H1 (cell line): ENCODE measurements around the gene GDAP1L1. TPM values are rescaled to one million over a fixed set of nuclear protein-coding genes. Genes with fewer than 3 reads are reported as not detected.

Experiments used
- CTCF ChIA-PET: fragments of 300-600 bp; sonication (Branson Sonifier 250); formaldehyde crosslinking; loops from one replicate; lab custom pipeline; 2021; ENCODE audit not compliant: partially characterized antibody; lab: Charles Lee
- POLR2A ChIA-PET: fragments of 300-600 bp; sonication (Branson Sonifier 250); formaldehyde crosslinking; loops from one replicate; lab custom pipeline; 2021; ENCODE audit warnings: inconsistent platforms; ENCODE audit not compliant: partially characterized antibody; lab: Charles Lee
- DNase-seq, 2 experiments: peaks; one replicate each; pipeline versions ENCODE4 v3.0.0 to v3.0.0-alpha.2; 2010 to 2022; ENCODE audit warnings: low spot score in 2 of 2, low read depth in 1 of 2, mixed read lengths in 1 of 2
- FAIRE-seq: peaks from 2 replicates; lab custom pipeline; 2011; peaks lifted over from hg19 to GRCh38; lab: Jason Lieb, UNC
- H2AFZ ChIP-seq: 2 replicates; pipeline ENCODE4 v1.8.1; 2012; ENCODE audit warnings: low read length, inconsistent platforms
- H2AK5ac ChIP-seq: 2 replicates; pipeline ENCODE4 v1.6.1; 2013; ENCODE audit warnings: low read depth, low read length
- H2BK120ac ChIP-seq: replicated peaks from 2 replicates; pipeline ENCODE3; 2013; ENCODE audit warnings: low read depth, low read length, inconsistent platforms
- H2BK12ac ChIP-seq: 2 replicates; pipeline ENCODE4 v1.6.1; 2013; ENCODE audit warnings: low read depth, low read length
- H2BK15ac ChIP-seq: 2 replicates; pipeline ENCODE4 v1.6.1; 2013; ENCODE audit warnings: low read length
- H2BK20ac ChIP-seq: 2 replicates; pipeline ENCODE4 v1.6.1; 2013; ENCODE audit warnings: low read length
- H2BK5ac ChIP-seq: 2 replicates; pipeline ENCODE4 v1.6.1; 2013; ENCODE audit warnings: low read depth, low read length
- H3K14ac ChIP-seq: 2 replicates; pipeline ENCODE4 v1.6.1; 2013; ENCODE audit warnings: inconsistent platforms; ENCODE audit not compliant: insufficient read length
- H3K18ac ChIP-seq: 2 replicates; pipeline ENCODE4 v1.6.1; 2013; ENCODE audit warnings: low read length; ENCODE audit errors: extremely low read depth
- H3K23ac ChIP-seq: 2 replicates; pipeline ENCODE4 v1.6.1; 2013; ENCODE audit warnings: inconsistent platforms; ENCODE audit not compliant: insufficient read length
- H3K23me2 ChIP-seq: 2 replicates; pipeline ENCODE4 v1.6.1; 2013; ENCODE audit warnings: low read depth, low read length
- H3K27ac ChIP-seq: 2 replicates; pipeline ENCODE4 v1.6.1; 2011; ENCODE audit warnings: low read depth, low read length, inconsistent platforms
- H3K27me3 ChIP-seq, 4 experiments: replicated peaks in 1 of 4; 1 replicate in 1 of 4; 2 replicates in 3 of 4; pipeline versions ENCODE4 v1.6.1 to v1.8.1; 2011 to 2013; ENCODE audit warnings: low read length in 3 of 4, mild to moderate bottlenecking in 3 of 4, inconsistent platforms in 2 of 4, mixed read lengths in 2 of 4, moderate library complexity in 1 of 4; ENCODE audit not compliant: control insufficient read depth in 3 of 4, insufficient read depth in 3 of 4; ENCODE audit errors: extremely low read depth in 1 of 4
- H3K36me3 ChIP-seq, 4 experiments: 2 replicates each; pipeline versions ENCODE4 v1.6.1 to v1.8.1; 2011 to 2013; ENCODE audit warnings: mild to moderate bottlenecking in 4 of 4, low read length in 3 of 4, moderate library complexity in 2 of 4, control low read depth in 1 of 4, inconsistent platforms in 1 of 4; ENCODE audit not compliant: insufficient read depth in 4 of 4, control insufficient read depth in 2 of 4
- H3K4ac ChIP-seq: replicated peaks from 2 replicates; pipeline ENCODE3; 2013; ENCODE audit warnings: low read length, low read depth, mixed read lengths, inconsistent platforms; ENCODE audit not compliant: insufficient read length
- H3K4me1 ChIP-seq, 4 experiments: replicated peaks in 1 of 4; 1 replicate in 1 of 4; 2 replicates in 3 of 4; pipeline versions ENCODE4 v1.6.1 to v1.8.1; 2011 to 2013; ENCODE audit warnings: low read length in 3 of 4, inconsistent platforms in 2 of 4, mixed read lengths in 1 of 4; ENCODE audit not compliant: insufficient read depth in 4 of 4, control insufficient read depth in 3 of 4
- H3K4me2 ChIP-seq, 2 experiments: 2 replicates each; pipeline versions ENCODE4 v1.6.1 to v1.8.1; 2011 to 2013; ENCODE audit warnings: low read depth in 2 of 2, low read length in 2 of 2, control low read depth in 1 of 2, inconsistent platforms in 1 of 2, mild to moderate bottlenecking in 1 of 2; ENCODE audit not compliant: insufficient read depth in 1 of 2
- H3K4me3 ChIP-seq, 4 experiments: fragments of 200-600, 300-600 bp in 1 of 4; sonication (generic), shearing (Covaris generic), sonication (Bioruptor Twin) in 1 of 4; 2 replicates each; pipeline versions ENCODE4 v1.5.1 to v1.8.1; 2011 to 2016; ENCODE audit warnings: low read length in 4 of 4, low read depth in 3 of 4, control low read depth in 2 of 4, inconsistent platforms in 2 of 4, mild to moderate bottlenecking in 2 of 4, mixed read lengths in 1 of 4, moderate library complexity in 1 of 4; ENCODE audit not compliant: insufficient read depth in 2 of 4; ENCODE audit errors: extremely low read depth in 1 of 4
- H3K56ac ChIP-seq: replicated peaks from 2 replicates; pipeline ENCODE3; 2013; ENCODE audit warnings: low read depth, mild to moderate bottlenecking, mixed read lengths, low read length, inconsistent platforms; ENCODE audit not compliant: insufficient read length
- H3K79me1 ChIP-seq: 2 replicates; pipeline ENCODE4 v1.6.1; 2013; ENCODE audit warnings: low read depth, low read length, control low read depth
- H3K79me2 ChIP-seq, 2 experiments: 2 replicates each; pipeline versions ENCODE4 v1.6.1 to v1.8.1; 2012 to 2013; ENCODE audit warnings: low read length in 2 of 2, mild to moderate bottlenecking in 2 of 2, inconsistent platforms in 1 of 2; ENCODE audit not compliant: insufficient read depth in 2 of 2, control insufficient read depth in 1 of 2
- H3K9ac ChIP-seq, 4 experiments: replicated peaks in 1 of 4; 1 replicate in 1 of 4; 2 replicates in 3 of 4; pipeline versions ENCODE4 v1.6.1 to v1.8.1; 2011 to 2013; ENCODE audit warnings: low read depth in 3 of 4, low read length in 3 of 4, control low read depth in 2 of 4, mild to moderate bottlenecking in 2 of 4, moderate library complexity in 2 of 4, inconsistent platforms in 1 of 4; ENCODE audit errors: extremely low read depth in 1 of 4
- H3K9me3 ChIP-seq, 2 experiments: 2 replicates each; pipeline versions ENCODE4 v1.6.1 to v1.8.1; 2012 to 2013; ENCODE audit warnings: mild to moderate bottlenecking in 2 of 2, moderate library complexity in 2 of 2, control low read depth in 1 of 2, inconsistent platforms in 1 of 2, low read depth in 1 of 2, low read length in 1 of 2, mixed read lengths in 1 of 2; ENCODE audit not compliant: insufficient read depth in 2 of 2
- H4K20me1 ChIP-seq, 2 experiments: replicated peaks in 1 of 2; 2 replicates each; pipeline versions ENCODE3 to v1.8.1; 2011 to 2013; ENCODE audit warnings: inconsistent platforms in 2 of 2, low read length in 2 of 2, mild to moderate bottlenecking in 1 of 2; ENCODE audit not compliant: insufficient read depth in 2 of 2, control insufficient read depth in 1 of 2
- H4K5ac ChIP-seq: 2 replicates; pipeline ENCODE4 v1.6.1; 2013; ENCODE audit warnings: low read length, low read depth, mixed read lengths, inconsistent platforms; ENCODE audit not compliant: insufficient read length
- H4K8ac ChIP-seq: 2 replicates; pipeline ENCODE4 v1.8.0; 2013; ENCODE audit warnings: mild to moderate bottlenecking, moderate library complexity, low read length, inconsistent platforms; ENCODE audit not compliant: insufficient read depth; ENCODE audit errors: extremely low read depth
- H4K91ac ChIP-seq: replicated peaks from 2 replicates; pipeline ENCODE3; 2013; ENCODE audit warnings: low read length, mixed read lengths, inconsistent platforms; ENCODE audit not compliant: insufficient read length
- CEBPB ChIP-seq: IDR thresholded peaks from 2 replicates; pipeline ENCODE4 v1.6.1; 2012; ENCODE audit warnings: low read depth, low read length
- CHD1 ChIP-seq: IDR thresholded peaks from 2 replicates; pipeline ENCODE4 v1.6.1; 2012; ENCODE audit warnings: low read depth, low read length, improper control_type of control experiment
- EGR1 ChIP-seq: IDR thresholded peaks from 2 replicates; pipeline ENCODE4 v1.6.1; 2011; ENCODE audit warnings: low read depth, low read length, borderline replicate concordance
- EP300 ChIP-seq, 2 experiments: IDR thresholded peaks; 1 replicate in 1 of 2; 2 replicates in 1 of 2; pipeline ENCODE4 v1.6.1; 2011 to 2012; ENCODE audit warnings: low read depth in 2 of 2, low read length in 2 of 2, mild to moderate bottlenecking in 2 of 2, borderline replicate concordance in 1 of 2, inconsistent platforms in 1 of 2, moderate library complexity in 1 of 2
- HDAC6 ChIP-seq: IDR thresholded peaks from one replicate; pipeline ENCODE4 v1.7.1; 2012; ENCODE audit warnings: low read depth, mild to moderate bottlenecking, inconsistent platforms, low read length, moderate library complexity
- JUN ChIP-seq: IDR thresholded peaks from 2 replicates; pipeline ENCODE4 v1.6.1; 2011; ENCODE audit warnings: low read depth, mild to moderate bottlenecking, improper control_type of control experiment, low read length
- RNF2 ChIP-seq: fragments of 200-900, 300-1000 bp; sonication (generic); IDR thresholded peaks from 2 replicates; pipeline ENCODE4 v1.7.1; 2016; ENCODE audit warnings: borderline replicate concordance, low read depth, mild to moderate bottlenecking, antibody characterized with exemption, low read length; ENCODE audit not compliant: poor library complexity, severe bottlenecking; ENCODE audit errors: missing control alignments
- RXRA ChIP-seq: IDR thresholded peaks from 2 replicates; pipeline ENCODE4 v1.6.1; 2011; ENCODE audit warnings: low read depth, mild to moderate bottlenecking, low read length, moderate library complexity; ENCODE audit not compliant: insufficient read depth
- SIN3A ChIP-seq, 2 experiments: IDR thresholded peaks in 1 of 2; conservative IDR thresholded peaks in 1 of 2; 2 replicates each; pipeline ENCODE4 v1.6.1; 2011 to 2012; ENCODE audit warnings: low read length in 2 of 2, improper control_type of control experiment in 1 of 2, low read depth in 1 of 2, mild to moderate bottlenecking in 1 of 2
- SIRT6 ChIP-seq: IDR thresholded peaks from one replicate; pipeline ENCODE4 v1.7.1; 2012; ENCODE audit warnings: low read length, inconsistent platforms
- WGBS, 2 experiments: shearing (Covaris generic) in 1 of 2; methylation state at CpG; one replicate each; pipeline versions ENCODE4 v1.1.6 to v1.1.7; 2013 to 2015; ENCODE audit warnings: low lambda C conversion rate in 2 of 2, mixed read lengths in 2 of 2, inconsistent platforms in 1 of 2, low coverage in 1 of 2, missing lambda C conversion rate in 1 of 2; ENCODE audit not compliant: insufficient replicate concordance in 2 of 2, insufficient coverage in 1 of 2, insufficient read length in 1 of 2; ENCODE audit errors: extremely low coverage in 1 of 2, missing lambda C conversion rate in 1 of 2; 5-methylcytosine and 5-hydroxymethylcytosine counted together
- polyA plus RNA-seq, 7 experiments: library from polyadenylated mRNA; depleted of rRNA in 3 of 7; stranded (reverse) in 5 of 7; unstranded in 2 of 7; fragments of >200 nt in 5 of 7; fragments of 200-250 nt in 2 of 7; gene quantifications; 1 replicate in 5 of 7; 2 replicates in 1 of 7; 4 replicates in 1 of 7; pipeline versions ENCODE4 v1.2.1 to v1.2.3, GENCODE V29; 2011 to 2013; ENCODE audit warnings: missing spikeins in 2 of 7, mixed read lengths in 2 of 7
- total RNA-seq: library from RNA; stranded (reverse); fragmentation: NEBNext Ultra II Directional; extraction: Animal tissue kit (Norgen Biotek cat#: 25700); gene quantifications from 2 replicates; pipeline ENCODE4 v1.2.1, GENCODE V29; 2021

GDAP1L1 gene
- total and polyA plus RNA-seq, 2 of the 8 experiments (the other 6 are each of a cell fraction or from before 2014, with no cell fraction given), result 8.5 to 63.1 TPM

- H2BK15ac ChIP-seq, result no peak overlapping the region
- H3K9ac ChIP-seq, result no peak overlapping the region
- CTCF ChIA-PET, result interaction anchor here (1.0 to 11.2 kb wide), 7 partner anchors 10 to 314 kb away, joined by 3 to 153 read pairs (median 11); partner anchors contain the start of genes FITM2 and GDAP1L1
Observed at GRCh38 chr20:44219791-44220190, 27.3 kb upstream of the GDAP1L1 start.

More at GRCh38 chr20:44219791-44220190, 27.3 kb upstream of the GDAP1L1 start:
- Histone ChIP-seq H3K4me3 (no peak overlapping the region), H4K5ac (no peak overlapping the region), H3K23ac (no peak overlapping the region), H4K8ac (no peak overlapping the region), H2AFZ (no peak overlapping the region), H3K18ac (no peak overlapping the region), H2AK5ac (no peak overlapping the region), H3K27ac (no peak overlapping the region), H3K36me3 (no peaks in the 10 kb centered on the region), H3K14ac (no peak overlapping the region), H3K27me3 (no peaks in the 10 kb centered on the region), H2BK12ac (no peak overlapping the region), H2BK5ac (no peak overlapping the region), H3K4me1 (peaks cover 0 to 3% (median under 1%) of the 10 kb centered on the region in 4 experiments; a peak in 1 of 7 replicates), H2BK120ac (no peak overlapping the region), H3K79me2 (no peaks in the 10 kb centered on the region), H2BK20ac (no peak overlapping the region), H3K56ac (no peak overlapping the region), H3K4me2 (no peak overlapping the region), H3K23me2 (no peaks in the 10 kb centered on the region), H4K20me1 (peaks cover 0 to 3% of the 10 kb centered on the region in 2 experiments), H3K79me1 (no peaks in the 10 kb centered on the region), H4K91ac (no peak overlapping the region), H3K4ac (no peak overlapping the region), H3K9me3 (no peaks in the 10 kb centered on the region)
- 66% methylated on average over 6 of the region's 6 CpGs; no CpG with 5 or more reads in 1 of the 2 experiments for whole genome bisulfite sequencing, 2 experiments
- POLR2A ChIA-PET, result interaction anchor here (1.3 kb wide), 1 partner anchor 9 kb away, joined by 4 read pairs; the partner anchor contains the start of gene OSER1
- FAIRE-seq (no peak), DNase-seq (no peak)
- TF ChIP-seq EGR1 (no peak), CHD1 (no peak), RXRA (no peak), SIN3A (conservative IDR thresholded peaks at IDR 0.05 in 1 of 2, IDR thresholded peaks at IDR 0.05 in 1 of 2; ENCODE audit: low read depth in 1 of 2, low read length in 2 of 2) (no peak), CEBPB (no peak), JUN (no peak), EP300 (IDR thresholded peaks at IDR 0.05; ENCODE audit: borderline replicate concordance in 1 of 2, low read depth in 2 of 2, low read length in 2 of 2) (no peak), RNF2 (no peak), SIRT6 (no peak), HDAC6 (no peak)
